K562 (cell line): ENCODE data around the gene SEC22B. TPM values are rescaled to one million over a fixed set of nuclear protein-coding genes. Genes with fewer than 3 reads are reported as not detected.

Experiments
- BRF1 ChIP-seq: IDR thresholded peaks from 3 replicates; pipeline ENCODE4 v1.6.1; 2011; ENCODE audit warnings: borderline replicate concordance, mild to moderate bottlenecking; ENCODE audit not compliant: insufficient read length; ENCODE audit errors: extremely low read depth
- CBX3 ChIP-seq, 2 experiments: IDR thresholded peaks; 1 replicate in 1 of 2; 2 replicates in 1 of 2; pipeline ENCODE4 v1.6.1; 2012; ENCODE audit warnings: inconsistent platforms in 2 of 2, low read length in 2 of 2, borderline replicate concordance in 1 of 2, control low read depth in 1 of 2
- CEBPG ChIP-seq, 3 experiments: fragments of 200-800 bp in 1 of 3; sonication (Bioruptor generic) in 1 of 3; sonication (generic) in 1 of 3; formaldehyde crosslinking in 1 of 3; IDR thresholded peaks in 2 of 3; conservative IDR thresholded peaks in 1 of 3; 2 replicates each; pipeline versions ENCODE4 v1.6.1 to v1.8.0; 2016 to 2022; ENCODE audit warnings: missing compliant biosample characterization in 2 of 3, missing genetic modification characterization in 2 of 3, mild to moderate bottlenecking in 1 of 3, missing genetic modification reagents in 1 of 3
- HMG20A ChIP-seq: fragments of 450-650 bp; formaldehyde crosslinking; conservative IDR thresholded peaks from 2 replicates; pipeline ENCODE4 v1.4.0; 2020; ENCODE audit warnings: mild to moderate bottlenecking, mixed read lengths
- MAZ ChIP-seq, 2 experiments: fragments of 450-650 bp in 1 of 2; sonication (generic) in 1 of 2; formaldehyde crosslinking; IDR thresholded peaks in 1 of 2; conservative IDR thresholded peaks in 1 of 2; 2 replicates each; pipeline versions ENCODE4 v1.4.0 to v1.5.0; 2020; ENCODE audit warnings: mild to moderate bottlenecking in 1 of 2, missing genetic modification reagents in 1 of 2
- NCOA4 ChIP-seq: fragments of 450-650 bp; IDR thresholded peaks from 2 replicates; pipeline ENCODE4 v1.6.1; 2018; ENCODE audit warnings: mild to moderate bottlenecking; ENCODE audit not compliant: partially characterized antibody
- POLR2AphosphoS5 ChIP-seq: IDR thresholded peaks from 2 replicates; pipeline ENCODE4 v1.6.1; 2011; ENCODE audit warnings: mild to moderate bottlenecking, low read depth, low read length, moderate library complexity; ENCODE audit not compliant: control insufficient read depth, insufficient read depth
- PTRF ChIP-seq: fragments of 450-650 bp; IDR thresholded peaks from 2 replicates; pipeline ENCODE4 v1.6.1; 2016; ENCODE audit warnings: mild to moderate bottlenecking, missing genetic modification characterization, missing compliant biosample characterization
- RAD51 ChIP-seq: fragments of 450-650 bp; IDR thresholded peaks from 2 replicates; pipeline ENCODE4 v1.7.1; 2016; ENCODE audit warnings: low read depth, mild to moderate bottlenecking, borderline replicate concordance
- TEAD1 ChIP-seq, 2 experiments: fragments of 450-650 bp in 1 of 2; sonication (generic) in 1 of 2; formaldehyde crosslinking; IDR thresholded peaks; 2 replicates each; pipeline versions ENCODE4 v1.4.0 to v1.8.0; 2020 to 2022; ENCODE audit warnings: mild to moderate bottlenecking in 2 of 2, missing genetic modification reagents in 1 of 2
- TRIM28 ChIP-seq: fragments of 450-650 bp; IDR thresholded peaks from 2 replicates; pipeline ENCODE4 v1.6.1; 2017
- ZBTB5 ChIP-seq: fragments of 450-650 bp; IDR thresholded peaks from 2 replicates; pipeline ENCODE4 v1.6.1; 2017; ENCODE audit warnings: antibody characterized with exemption
- ZNF134 ChIP-seq: fragments of 250-450 bp; sonication (Bioruptor Pico); conservative IDR thresholded peaks from 2 replicates; pipeline ENCODE4 v1.4.0; 2020
- ZNF24 ChIP-seq: fragments of 450-650 bp; IDR thresholded peaks from 2 replicates; pipeline ENCODE4 v1.6.1; 2016
- ZNF253 ChIP-seq: fragments of 250-450 bp; sonication (Bioruptor Pico); conservative IDR thresholded peaks from 2 replicates; pipeline ENCODE4 v1.6.1; 2021; ENCODE audit warnings: mild to moderate bottlenecking
- ZNF282 ChIP-seq: sonication (generic); formaldehyde crosslinking; IDR thresholded peaks from 2 replicates; pipeline ENCODE4 v1.8.1; 2023; ENCODE audit warnings: missing genetic modification reagents
- ZNF431 ChIP-seq: sonication (generic); formaldehyde crosslinking; IDR thresholded peaks from 2 replicates; pipeline ENCODE4 v1.8.0; 2022; ENCODE audit warnings: mild to moderate bottlenecking, missing genetic modification reagents
- ZNF644 ChIP-seq: fragments of 200-800 bp; sonication (Bioruptor generic); IDR thresholded peaks from 2 replicates; pipeline ENCODE4 v1.6.1; 2016; ENCODE audit warnings: low read depth, missing genetic modification characterization, missing compliant biosample characterization
- polyA plus RNA-seq, 8 experiments: library from polyadenylated mRNA; depleted of rRNA in 4 of 8; stranded (reverse) in 5 of 8; unstranded in 3 of 8; fragments of >200 nt; fragmentation: Nextera tagmentation in 2 of 8; fragmentation: Illumina TruSeq in 1 of 8; extraction: Ambion mirVana in 2 of 8; extraction: Trizol in 1 of 8; gene quantifications; 2 replicates each; pipeline versions ENCODE4 v1.2.1 to v1.2.3, GENCODE V29; 2011 to 2014; ENCODE audit warnings: inconsistent platforms in 1 of 8, missing spikeins in 1 of 8
- total RNA-seq, 7 experiments: library from RNA; depleted of rRNA in 6 of 7; stranded (reverse); fragments of >200 nt in 6 of 7; fragmentation: Illumina TruSeq in 2 of 7; extraction: Trizol in 2 of 7; gene quantifications; 2 replicates each; pipeline versions ENCODE4 v1.2.1 to v1.2.3, GENCODE V29; 2011 to 2021; ENCODE audit warnings: low replicate concordance in 1 of 7
- TF ChIP-seq, protein P1 (sequence below): fragments of 450-650 bp; formaldehyde crosslinking; IDR thresholded peaks from 2 replicates; pipeline ENCODE4 v1.4.0; 2022; ENCODE audit warnings: missing genetic modification characterization
- TF ChIP-seq, protein P2 (sequence below): fragments of 150-350 bp; IDR thresholded peaks from 2 replicates; pipeline ENCODE4 v1.6.1; 2014; ENCODE audit warnings: low read depth, mild to moderate bottlenecking, low read length, borderline replicate concordance

The SEC22B gene
- total and polyA plus RNA-seq, 9 of the 15 experiments (the other 6 are each of a cell fraction or from before 2014, with no cell fraction given), result 13.1 to 40.3 (median 23.5) TPM

- TF ChIP-seq ZBTB5 (no peak), ZNF253 (CRISPR knock-in tag) (no peak), RAD51 (no peak), CBX3 (IDR thresholded peaks at IDR 0.05; ENCODE audit: borderline replicate concordance in 1 of 2, low read length in 2 of 2) (peak in 1 of 2 experiments; percentile 100; a peak in 2 of 3 replicates), NCOA4 (no peak), TRIM28 (peak; percentile 75; the same call in 1 of the 2 replicates), ZNF24 (peak; percentile 89), MAZ (CRISPR knock-in tag; conservative IDR thresholded peaks at IDR 0.05 in 1 of 2, IDR thresholded peaks at IDR 0.05 in 1 of 2) (peak; percentile 44 to 74; a peak in 3 of 4 replicates), CEBPG (CRISPR knock-in tag; IDR thresholded peaks at IDR 0.05) (no peak), CEBPG (tag; conservative IDR thresholded peaks at IDR 0.05 in 1 of 2, IDR thresholded peaks at IDR 0.05 in 1 of 2) (no peak; a peak in 1 of 4 replicates), ZNF431 (CRISPR knock-in tag) (0 out of 2 replicates have a peak, but pooled peaks have one; percentile 22), PTRF (no peak), POLR2AphosphoS5 (peak; percentile 97), HMG20A (CRISPR knock-in tag) (no peak), ZNF644 (tag) (no peak), ZNF134 (CRISPR knock-in tag) (no peak; the same call in 1 of the 2 replicates), ZNF282 (CRISPR knock-in tag) (no peak), BRF1 (no peak), TEAD1 (CRISPR knock-in tag; IDR thresholded peaks at IDR 0.05) (no peak; a peak in 1 of 4 replicates)
- TF ChIP-seq, protein P1, sequence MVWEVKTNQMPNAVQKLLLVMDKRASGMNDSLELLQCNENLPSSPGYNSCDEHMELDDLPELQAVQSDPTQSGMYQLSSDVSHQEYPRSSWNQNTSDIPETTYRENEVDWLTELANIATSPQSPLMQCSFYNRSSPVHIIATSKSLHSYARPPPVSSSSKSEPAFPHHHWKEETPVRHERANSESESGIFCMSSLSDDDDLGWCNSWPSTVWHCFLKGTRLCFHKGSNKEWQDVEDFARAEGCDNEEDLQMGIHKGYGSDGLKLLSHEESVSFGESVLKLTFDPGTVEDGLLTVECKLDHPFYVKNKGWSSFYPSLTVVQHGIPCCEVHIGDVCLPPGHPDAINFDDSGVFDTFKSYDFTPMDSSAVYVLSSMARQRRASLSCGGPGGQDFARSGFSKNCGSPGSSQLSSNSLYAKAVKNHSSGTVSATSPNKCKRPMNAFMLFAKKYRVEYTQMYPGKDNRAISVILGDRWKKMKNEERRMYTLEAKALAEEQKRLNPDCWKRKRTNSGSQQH (CRISPR knock-in tag), result 0 out of 2 replicates have a peak, but pooled peaks have one; percentile 50
- TF ChIP-seq, protein P2, sequence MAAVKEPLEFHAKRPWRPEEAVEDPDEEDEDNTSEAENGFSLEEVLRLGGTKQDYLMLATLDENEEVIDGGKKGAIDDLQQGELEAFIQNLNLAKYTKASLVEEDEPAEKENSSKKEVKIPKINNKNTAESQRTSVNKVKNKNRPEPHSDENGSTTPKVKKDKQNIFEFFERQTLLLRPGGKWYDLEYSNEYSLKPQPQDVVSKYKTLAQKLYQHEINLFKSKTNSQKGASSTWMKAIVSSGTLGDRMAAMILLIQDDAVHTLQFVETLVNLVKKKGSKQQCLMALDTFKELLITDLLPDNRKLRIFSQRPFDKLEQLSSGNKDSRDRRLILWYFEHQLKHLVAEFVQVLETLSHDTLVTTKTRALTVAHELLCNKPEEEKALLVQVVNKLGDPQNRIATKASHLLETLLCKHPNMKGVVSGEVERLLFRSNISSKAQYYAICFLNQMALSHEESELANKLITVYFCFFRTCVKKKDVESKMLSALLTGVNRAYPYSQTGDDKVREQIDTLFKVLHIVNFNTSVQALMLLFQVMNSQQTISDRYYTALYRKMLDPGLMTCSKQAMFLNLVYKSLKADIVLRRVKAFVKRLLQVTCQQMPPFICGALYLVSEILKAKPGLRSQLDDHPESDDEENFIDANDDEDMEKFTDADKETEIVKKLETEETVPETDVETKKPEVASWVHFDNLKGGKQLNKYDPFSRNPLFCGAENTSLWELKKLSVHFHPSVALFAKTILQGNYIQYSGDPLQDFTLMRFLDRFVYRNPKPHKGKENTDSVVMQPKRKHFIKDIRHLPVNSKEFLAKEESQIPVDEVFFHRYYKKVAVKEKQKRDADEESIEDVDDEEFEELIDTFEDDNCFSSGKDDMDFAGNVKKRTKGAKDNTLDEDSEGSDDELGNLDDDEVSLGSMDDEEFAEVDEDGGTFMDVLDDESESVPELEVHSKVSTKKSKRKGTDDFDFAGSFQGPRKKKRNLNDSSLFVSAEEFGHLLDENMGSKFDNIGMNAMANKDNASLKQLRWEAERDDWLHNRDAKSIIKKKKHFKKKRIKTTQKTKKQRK, result no peak
These were observed at the start of gene SEC22B (continued) for GRCh38 chr1:120176092-120176855.
